ENCODE measurements around the gene POMGNT1.

Gene POMGNT1

DNA sequence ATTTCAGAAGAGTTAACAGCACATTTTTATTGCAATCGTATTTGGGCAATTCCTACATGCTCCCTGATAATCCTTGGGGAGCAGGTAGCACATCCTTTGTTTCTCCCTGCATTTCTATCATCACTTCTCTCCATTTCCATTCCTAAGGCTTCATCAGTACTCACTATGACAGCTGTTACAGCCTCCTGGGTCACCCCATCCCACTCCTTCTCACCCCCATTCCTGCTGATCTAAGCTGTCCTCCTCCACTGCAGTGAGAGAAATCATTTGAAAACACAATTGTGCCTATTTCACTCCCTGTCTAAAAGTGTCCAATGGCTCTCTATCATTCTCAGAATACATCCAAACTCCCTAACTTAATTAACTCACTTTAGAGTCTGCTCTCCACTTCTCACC, 40.3 kb downstream of the POMGNT1 start:
- DNase-seq (ENCODE audit: low spot score): no peak

DNA sequence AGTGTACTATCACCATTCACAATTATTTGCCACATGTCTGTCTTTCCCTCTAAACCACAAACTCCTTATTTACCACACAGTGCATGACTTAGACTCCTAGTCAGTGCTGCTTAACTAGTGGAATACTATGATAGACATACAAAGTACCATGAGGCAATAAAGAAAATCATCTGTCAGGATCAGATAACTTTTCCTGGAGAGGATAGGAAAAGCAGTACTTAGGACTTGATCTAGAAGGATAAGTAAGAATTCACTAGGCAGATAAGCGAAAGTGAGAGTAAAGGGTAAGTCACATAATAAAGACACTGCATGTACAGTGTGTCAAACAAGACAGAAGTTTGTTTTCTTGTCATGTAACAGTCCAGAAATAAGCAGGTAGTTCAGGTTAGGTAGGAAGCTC, 44.5 kb downstream of the POMGNT1 start:
- no peak for DNase-seq (ENCODE audit: low spot score)

DNA sequence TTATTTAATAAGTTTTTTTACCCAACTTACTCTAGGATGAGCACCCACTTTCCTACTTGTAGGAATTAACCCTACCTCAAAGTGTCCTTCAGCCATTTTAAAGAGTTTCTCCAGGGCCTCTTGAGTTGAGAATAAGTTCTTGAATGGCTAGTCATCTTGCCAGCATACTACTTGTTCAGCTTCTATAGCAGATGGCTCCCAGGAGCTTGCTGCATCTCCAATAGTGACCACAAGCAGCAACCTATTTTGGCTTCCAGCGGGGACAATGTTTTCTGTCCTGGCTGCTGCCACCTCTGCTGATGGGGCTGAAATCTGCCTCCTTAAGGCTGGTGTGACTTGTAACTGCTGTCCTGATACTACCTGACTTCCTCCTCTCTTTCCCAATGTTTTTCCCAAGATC, 45.0 kb downstream of the POMGNT1 start:
- no peak for DNase-seq (ENCODE audit: low spot score)

DNA sequence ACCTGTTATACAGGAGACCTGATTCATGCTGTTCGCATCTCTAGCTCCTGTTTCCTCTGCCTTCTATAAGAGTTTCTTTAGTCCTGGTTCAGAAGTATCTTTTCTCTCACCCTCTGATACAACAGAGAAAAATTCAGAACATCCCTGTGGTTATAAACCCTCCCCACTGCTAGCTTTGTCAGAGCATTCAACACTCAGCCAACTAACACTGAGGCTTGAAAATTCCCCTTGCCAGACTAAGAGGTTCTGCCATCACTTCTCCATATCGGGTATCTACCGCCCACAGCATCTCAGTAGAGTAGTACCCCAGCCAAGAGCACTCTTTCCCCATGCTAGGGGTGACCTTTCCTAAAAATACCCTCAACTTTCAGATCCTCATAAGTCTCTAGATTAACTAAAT, 46.2 kb downstream of the POMGNT1 start:
- no peak for DNase-seq (ENCODE audit: low spot score)

GRCh38 chr1:46150085-46150484, 48.1 kb downstream of the POMGNT1 start:
- no peak for DNase-seq (ENCODE audit: low spot score)

GRCh38 chr1:46148318-46148717, 49.9 kb downstream of the POMGNT1 start:
- no peak for DNase-seq (ENCODE audit: low spot score)
